H1 (cell line): Measurements from ENCODE around the gene GANC. TPM values are rescaled to one million over a fixed set of nuclear protein-coding genes. Genes with fewer than 3 reads are reported as not detected.
A peak's percentile ranks its signal among the peaks of the same experiment; 100 is the strongest.

ENCODE experiments used
- CTCF ChIA-PET: fragments of 300-600 bp; sonication (Branson Sonifier 250); formaldehyde crosslinking; loops from one replicate; lab custom pipeline; 2021; ENCODE audit not compliant: partially characterized antibody; lab: Charles Lee
- POLR2A ChIA-PET: fragments of 300-600 bp; sonication (Branson Sonifier 250); formaldehyde crosslinking; loops from one replicate; lab custom pipeline; 2021; ENCODE audit warnings: inconsistent platforms; ENCODE audit not compliant: partially characterized antibody; lab: Charles Lee
- DNase-seq, 2 experiments: peaks; one replicate each; pipeline versions ENCODE4 v3.0.0 to v3.0.0-alpha.2; 2010 to 2022; ENCODE audit warnings: low spot score in 2 of 2, low read depth in 1 of 2, mixed read lengths in 1 of 2
- FAIRE-seq: peaks from 2 replicates; lab custom pipeline; 2011; peaks lifted over from hg19 to GRCh38; lab: Jason Lieb, UNC
- H2AFZ ChIP-seq: 2 replicates; pipeline ENCODE4 v1.8.1; 2012; ENCODE audit warnings: low read length, inconsistent platforms
- H2AK5ac ChIP-seq: 2 replicates; pipeline ENCODE4 v1.6.1; 2013; ENCODE audit warnings: low read depth, low read length
- H2BK120ac ChIP-seq: replicated peaks from 2 replicates; pipeline ENCODE3; 2013; ENCODE audit warnings: low read depth, low read length, inconsistent platforms
- H2BK12ac ChIP-seq: 2 replicates; pipeline ENCODE4 v1.6.1; 2013; ENCODE audit warnings: low read depth, low read length
- H2BK15ac ChIP-seq: 2 replicates; pipeline ENCODE4 v1.6.1; 2013; ENCODE audit warnings: low read length
- H2BK20ac ChIP-seq: 2 replicates; pipeline ENCODE4 v1.6.1; 2013; ENCODE audit warnings: low read length
- H2BK5ac ChIP-seq: 2 replicates; pipeline ENCODE4 v1.6.1; 2013; ENCODE audit warnings: low read depth, low read length
- H3K14ac ChIP-seq: 2 replicates; pipeline ENCODE4 v1.6.1; 2013; ENCODE audit warnings: inconsistent platforms; ENCODE audit not compliant: insufficient read length
- H3K18ac ChIP-seq: 2 replicates; pipeline ENCODE4 v1.6.1; 2013; ENCODE audit warnings: low read length; ENCODE audit errors: extremely low read depth
- H3K23ac ChIP-seq: 2 replicates; pipeline ENCODE4 v1.6.1; 2013; ENCODE audit warnings: inconsistent platforms; ENCODE audit not compliant: insufficient read length
- H3K23me2 ChIP-seq: 2 replicates; pipeline ENCODE4 v1.6.1; 2013; ENCODE audit warnings: low read depth, low read length
- H3K27ac ChIP-seq: 2 replicates; pipeline ENCODE4 v1.6.1; 2011; ENCODE audit warnings: low read depth, low read length, inconsistent platforms
- H3K27me3 ChIP-seq, 4 experiments: replicated peaks in 1 of 4; 1 replicate in 1 of 4; 2 replicates in 3 of 4; pipeline versions ENCODE4 v1.6.1 to v1.8.1; 2011 to 2013; ENCODE audit warnings: low read length in 3 of 4, mild to moderate bottlenecking in 3 of 4, inconsistent platforms in 2 of 4, mixed read lengths in 2 of 4, moderate library complexity in 1 of 4; ENCODE audit not compliant: control insufficient read depth in 3 of 4, insufficient read depth in 3 of 4; ENCODE audit errors: extremely low read depth in 1 of 4
- H3K36me3 ChIP-seq, 4 experiments: 2 replicates each; pipeline versions ENCODE4 v1.6.1 to v1.8.1; 2011 to 2013; ENCODE audit warnings: mild to moderate bottlenecking in 4 of 4, low read length in 3 of 4, moderate library complexity in 2 of 4, control low read depth in 1 of 4, inconsistent platforms in 1 of 4; ENCODE audit not compliant: insufficient read depth in 4 of 4, control insufficient read depth in 2 of 4
- H3K4ac ChIP-seq: replicated peaks from 2 replicates; pipeline ENCODE3; 2013; ENCODE audit warnings: low read length, low read depth, mixed read lengths, inconsistent platforms; ENCODE audit not compliant: insufficient read length
- H3K4me1 ChIP-seq, 4 experiments: replicated peaks in 1 of 4; 1 replicate in 1 of 4; 2 replicates in 3 of 4; pipeline versions ENCODE4 v1.6.1 to v1.8.1; 2011 to 2013; ENCODE audit warnings: low read length in 3 of 4, inconsistent platforms in 2 of 4, mixed read lengths in 1 of 4; ENCODE audit not compliant: insufficient read depth in 4 of 4, control insufficient read depth in 3 of 4
- H3K4me2 ChIP-seq, 2 experiments: 2 replicates each; pipeline versions ENCODE4 v1.6.1 to v1.8.1; 2011 to 2013; ENCODE audit warnings: low read depth in 2 of 2, low read length in 2 of 2, control low read depth in 1 of 2, inconsistent platforms in 1 of 2, mild to moderate bottlenecking in 1 of 2; ENCODE audit not compliant: insufficient read depth in 1 of 2
- H3K4me3 ChIP-seq, 4 experiments: fragments of 200-600, 300-600 bp in 1 of 4; sonication (generic), shearing (Covaris generic), sonication (Bioruptor Twin) in 1 of 4; 2 replicates each; pipeline versions ENCODE4 v1.5.1 to v1.8.1; 2011 to 2016; ENCODE audit warnings: low read length in 4 of 4, low read depth in 3 of 4, control low read depth in 2 of 4, inconsistent platforms in 2 of 4, mild to moderate bottlenecking in 2 of 4, mixed read lengths in 1 of 4, moderate library complexity in 1 of 4; ENCODE audit not compliant: insufficient read depth in 2 of 4; ENCODE audit errors: extremely low read depth in 1 of 4
- H3K56ac ChIP-seq: replicated peaks from 2 replicates; pipeline ENCODE3; 2013; ENCODE audit warnings: low read depth, mild to moderate bottlenecking, mixed read lengths, low read length, inconsistent platforms; ENCODE audit not compliant: insufficient read length
- H3K79me1 ChIP-seq: 2 replicates; pipeline ENCODE4 v1.6.1; 2013; ENCODE audit warnings: low read depth, low read length, control low read depth
- H3K79me2 ChIP-seq, 2 experiments: 2 replicates each; pipeline versions ENCODE4 v1.6.1 to v1.8.1; 2012 to 2013; ENCODE audit warnings: low read length in 2 of 2, mild to moderate bottlenecking in 2 of 2, inconsistent platforms in 1 of 2; ENCODE audit not compliant: insufficient read depth in 2 of 2, control insufficient read depth in 1 of 2
- H3K9ac ChIP-seq, 4 experiments: replicated peaks in 1 of 4; 1 replicate in 1 of 4; 2 replicates in 3 of 4; pipeline versions ENCODE4 v1.6.1 to v1.8.1; 2011 to 2013; ENCODE audit warnings: low read depth in 3 of 4, low read length in 3 of 4, control low read depth in 2 of 4, mild to moderate bottlenecking in 2 of 4, moderate library complexity in 2 of 4, inconsistent platforms in 1 of 4; ENCODE audit errors: extremely low read depth in 1 of 4
- H3K9me3 ChIP-seq, 2 experiments: 2 replicates each; pipeline versions ENCODE4 v1.6.1 to v1.8.1; 2012 to 2013; ENCODE audit warnings: mild to moderate bottlenecking in 2 of 2, moderate library complexity in 2 of 2, control low read depth in 1 of 2, inconsistent platforms in 1 of 2, low read depth in 1 of 2, low read length in 1 of 2, mixed read lengths in 1 of 2; ENCODE audit not compliant: insufficient read depth in 2 of 2
- H4K20me1 ChIP-seq, 2 experiments: replicated peaks in 1 of 2; 2 replicates each; pipeline versions ENCODE3 to v1.8.1; 2011 to 2013; ENCODE audit warnings: inconsistent platforms in 2 of 2, low read length in 2 of 2, mild to moderate bottlenecking in 1 of 2; ENCODE audit not compliant: insufficient read depth in 2 of 2, control insufficient read depth in 1 of 2
- H4K5ac ChIP-seq: 2 replicates; pipeline ENCODE4 v1.6.1; 2013; ENCODE audit warnings: low read length, low read depth, mixed read lengths, inconsistent platforms; ENCODE audit not compliant: insufficient read length
- H4K8ac ChIP-seq: 2 replicates; pipeline ENCODE4 v1.8.0; 2013; ENCODE audit warnings: mild to moderate bottlenecking, moderate library complexity, low read length, inconsistent platforms; ENCODE audit not compliant: insufficient read depth; ENCODE audit errors: extremely low read depth
- H4K91ac ChIP-seq: replicated peaks from 2 replicates; pipeline ENCODE3; 2013; ENCODE audit warnings: low read length, mixed read lengths, inconsistent platforms; ENCODE audit not compliant: insufficient read length
- CEBPB ChIP-seq: IDR thresholded peaks from 2 replicates; pipeline ENCODE4 v1.6.1; 2012; ENCODE audit warnings: low read depth, low read length
- POLR2A ChIP-seq, 2 experiments: IDR thresholded peaks; 1 replicate in 1 of 2; 2 replicates in 1 of 2; pipeline ENCODE4 v1.6.1; 2011; ENCODE audit warnings: low read depth in 2 of 2, low read length in 2 of 2, mild to moderate bottlenecking in 2 of 2; ENCODE audit errors: control extremely low read depth in 1 of 2
- SAP30 ChIP-seq: fragments of 300-600 bp; sonication (generic); IDR thresholded peaks from 2 replicates; pipeline ENCODE4 v1.7.1; 2012; ENCODE audit warnings: low read length, moderate library complexity, mild to moderate bottlenecking, inconsistent platforms; ENCODE audit not compliant: insufficient read depth, insufficient replicate concordance
- SRF ChIP-seq: IDR thresholded peaks from 2 replicates; pipeline ENCODE4 v1.6.1; 2011; ENCODE audit warnings: mild to moderate bottlenecking, low read depth, low read length, moderate library complexity
- TBP ChIP-seq: IDR thresholded peaks from 2 replicates; pipeline ENCODE4 v1.6.1; 2011; ENCODE audit warnings: low read depth, low read length, improper control_type of control experiment
- polyA plus RNA-seq, 7 experiments: library from polyadenylated mRNA; depleted of rRNA in 3 of 7; stranded (reverse) in 5 of 7; unstranded in 2 of 7; fragments of >200 nt in 5 of 7; fragments of 200-250 nt in 2 of 7; gene quantifications; 1 replicate in 5 of 7; 2 replicates in 1 of 7; 4 replicates in 1 of 7; pipeline versions ENCODE4 v1.2.1 to v1.2.3, GENCODE V29; 2011 to 2013; ENCODE audit warnings: missing spikeins in 2 of 7, mixed read lengths in 2 of 7
- total RNA-seq: library from RNA; stranded (reverse); fragmentation: NEBNext Ultra II Directional; extraction: Animal tissue kit (Norgen Biotek cat#: 25700); gene quantifications from 2 replicates; pipeline ENCODE4 v1.2.1, GENCODE V29; 2021

Gene GANC
- total and polyA plus RNA-seq, 2 of the 8 experiments (the other 6 are each of a cell fraction or from before 2014, with no cell fraction given), result 6.8 to 14.4 TPM

GRCh38 chr15:42363942-42364341 lies 90.9 kb downstream of the GANC start:
- peaks cover 0 to 10% (median 5%) of the 10 kb centered on the region in 4 experiments; a peak in 5 of 7 replicates for H3K4me1 ChIP-seq
- H4K91ac ChIP-seq, result no peak overlapping the region
- H2BK20ac ChIP-seq, result peak overlapping the region; percentile 80; the same call in 1 of the 2 replicates
- peak overlapping the region; percentile 62 for H2BK120ac ChIP-seq
- H2AFZ ChIP-seq, result no peak overlapping the region
- H3K18ac ChIP-seq, result peak overlapping the region; percentile 40
- TF ChIP-seq POLR2A (IDR thresholded peaks at IDR 0.05; ENCODE audit: control extremely low read depth in 1 of 2, low read depth in 2 of 2, low read length in 2 of 2), result no peak
- TF ChIP-seq TBP, result peak; percentile 85
- TF ChIP-seq SRF, result no peak
- TF ChIP-seq SAP30, result no peak
- TF ChIP-seq CEBPB, result no peak
- TF ChIP-seq, all 59 proteins: peak for 1
- H3K56ac ChIP-seq, result no peak overlapping the region
- H3K4me2 ChIP-seq, result peak overlapping the region in 1 of 2 experiments; percentile 15; a peak in 2 of 4 replicates
- H3K4me3 ChIP-seq, result no peak overlapping the region
- 0 out of 2 replicates have a peak overlapping the region, but pooled peaks have one; percentile 29 for H2AK5ac ChIP-seq
- H2BK5ac ChIP-seq, result peak overlapping the region; percentile 80; the same call in 1 of the 2 replicates
- no peaks in the 10 kb centered on the region for H3K79me2 ChIP-seq
- FAIRE-seq (no peak), DNase-seq (no peak)
- ChIA-PET CTCF (no interaction called here), POLR2A (no interaction called here)
- H2BK12ac ChIP-seq, result peak overlapping the region; percentile 23; the same call in 1 of the 2 replicates
- H3K27ac ChIP-seq, result no peak overlapping the region
- H3K14ac ChIP-seq, result no peak overlapping the region
- H3K23ac ChIP-seq, result no peak overlapping the region
- no peaks in the 10 kb centered on the region for H3K79me1 ChIP-seq
- H4K5ac ChIP-seq, result no peak overlapping the region
- no peaks in the 10 kb centered on the region for H3K36me3 ChIP-seq
- no peak overlapping the region for H2BK15ac ChIP-seq
- peaks cover 0 to 2% of the 10 kb centered on the region in 2 experiments; a peak in 2 of 4 replicates for H3K9me3 ChIP-seq
- no peak overlapping the region for H3K4ac ChIP-seq
- no peaks in the 10 kb centered on the region for H3K23me2 ChIP-seq
- no peak overlapping the region for H4K8ac ChIP-seq
- no peaks in the 10 kb centered on the region for H4K20me1 ChIP-seq
- no peak overlapping the region for H3K9ac ChIP-seq
- no peaks in the 10 kb centered on the region; a peak in 4 of 7 replicates for H3K27me3 ChIP-seq
